ENCODE measurements around the gene ZNF549. TPM values are rescaled to one million over a fixed set of nuclear protein-coding genes. Genes with fewer than 3 reads are reported as not detected.
"Not testable (repeated sequence)": the region's sequence is repeated elsewhere in the genome, so short reads cannot be mapped to it uniquely, and the experiment has no call there.

Gene ZNF549
- total RNA-seq, 2 donors from 2014 or later: 5.7 to 8.3 TPM

GRCh38 chr19:57511484-57511883 is 15.7 kb upstream of the ZNF549 start:
- ATAC-seq (ENCODE audit: insufficient number of reproducible peaks, low FRiP score, low read depth): no peak

DNA sequence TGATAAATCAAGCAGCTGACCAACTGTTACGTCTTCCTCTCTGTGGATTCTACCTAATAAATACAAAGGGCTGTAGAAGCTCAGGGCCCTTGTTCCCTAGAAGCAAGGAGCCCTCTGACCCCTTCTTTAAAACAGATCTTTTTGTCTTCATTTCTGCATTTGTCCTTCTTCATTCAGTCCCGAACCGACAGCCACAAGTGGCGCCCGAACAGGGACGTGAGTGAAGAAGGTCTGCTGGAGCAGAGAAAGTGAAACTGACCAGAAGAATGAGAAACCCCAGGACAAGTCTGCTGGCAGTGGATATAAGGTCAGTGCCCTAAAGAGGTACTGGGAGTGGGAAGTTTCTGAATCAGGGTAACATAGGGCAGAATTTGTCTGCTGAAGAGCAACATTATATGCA is 14.3 kb upstream of the ZNF549 start:
- H3K27ac ChIP-seq: no peak overlapping the region
- H3K36me3 ChIP-seq: peaks cover 23% of the 10 kb centered on the region
- ATAC-seq (ENCODE audit: insufficient number of reproducible peaks, low FRiP score, low read depth) (no peak), DNase-seq (ENCODE audit: low spot score) (no peak)
- TF ChIP-seq CTCF (IDR thresholded peaks at IDR 0.05): no peak
- H3K4me3 ChIP-seq: no peak overlapping the region
- H3K27me3 ChIP-seq (replicated peaks; ENCODE audit: insufficient read depth): no peaks in the 10 kb centered on the region
- H3K9me3 ChIP-seq: peaks cover 57% of the 10 kb centered on the region
- no peaks in the 10 kb centered on the region for H3K4me1 ChIP-seq (ENCODE audit: control insufficient read depth in 1 of 2, low read depth in 2 of 2)

More at GRCh38 chr19:57511484-57511883, 15.7 kb upstream of the ZNF549 start:
- no peaks in the 10 kb centered on the region for H3K4me1 ChIP-seq (ENCODE audit: control insufficient read depth in 1 of 2, low read depth in 2 of 2)
- no peak for DNase-seq (ENCODE audit: low spot score)
- peaks cover 60% of the 10 kb centered on the region for H3K9me3 ChIP-seq
- peaks cover 32% of the 10 kb centered on the region for H3K36me3 ChIP-seq
- H3K27ac ChIP-seq: no peak overlapping the region
- H3K27me3 ChIP-seq (replicated peaks; ENCODE audit: insufficient read depth): no peaks in the 10 kb centered on the region
- no peak overlapping the region for H3K4me3 ChIP-seq
- no peak for TF ChIP-seq CTCF (IDR thresholded peaks at IDR 0.05)

DNA sequence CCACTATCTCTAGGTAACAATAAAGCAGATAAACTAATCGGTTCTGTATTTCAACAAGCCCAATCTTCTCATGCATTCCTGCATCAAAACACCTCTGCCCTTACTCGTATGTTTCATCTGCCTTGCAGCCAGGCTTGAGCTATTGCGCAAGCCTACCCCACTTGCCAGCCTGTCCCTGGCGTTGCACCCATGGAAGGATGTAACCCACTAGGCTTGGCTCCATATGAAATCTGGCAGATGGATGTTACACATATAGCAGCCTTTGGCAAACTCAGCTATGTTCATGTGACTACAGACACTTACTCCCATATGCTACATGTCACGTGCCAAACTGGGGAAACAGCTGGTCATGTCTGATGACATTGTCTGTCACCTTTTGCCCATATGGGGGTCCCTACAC is 11.9 kb upstream of the ZNF549 start:
- H3K9me3 ChIP-seq: peaks cover 39% of the 10 kb centered on the region
- ATAC-seq (ENCODE audit: insufficient number of reproducible peaks, low FRiP score, low read depth): no peak

GRCh38 chr19:57518021-57518420 is 9.1 kb upstream of the ZNF549 start:
- H3K4me3 ChIP-seq; H3K4me1 ChIP-seq (ENCODE audit: control insufficient read depth in 1 of 2, low read depth in 2 of 2); DNase-seq (ENCODE audit: low spot score); H3K27me3 ChIP-seq (replicated peaks; ENCODE audit: insufficient read depth); H3K27ac ChIP-seq; ATAC-seq (ENCODE audit: insufficient number of reproducible peaks, low FRiP score, low read depth): not testable (repeated sequence)
- Histone ChIP-seq H3K9me3 (peaks cover 19% of the 10 kb centered on the region), H3K36me3 (peaks cover 23% of the 10 kb centered on the region)

More for the DNA sequence above, 11.9 kb upstream of the ZNF549 start:
- peaks cover 23% of the 10 kb centered on the region for H3K36me3 ChIP-seq
- TF ChIP-seq CTCF (IDR thresholded peaks at IDR 0.05): no peak
- DNase-seq (ENCODE audit: low spot score): no peak
- H3K4me1 ChIP-seq (ENCODE audit: control insufficient read depth in 1 of 2, low read depth in 2 of 2): no peaks in the 10 kb centered on the region
- no peaks in the 10 kb centered on the region for H3K27me3 ChIP-seq (replicated peaks; ENCODE audit: insufficient read depth)
- H3K4me3 ChIP-seq: no peak overlapping the region
- no peak overlapping the region for H3K27ac ChIP-seq

DNA sequence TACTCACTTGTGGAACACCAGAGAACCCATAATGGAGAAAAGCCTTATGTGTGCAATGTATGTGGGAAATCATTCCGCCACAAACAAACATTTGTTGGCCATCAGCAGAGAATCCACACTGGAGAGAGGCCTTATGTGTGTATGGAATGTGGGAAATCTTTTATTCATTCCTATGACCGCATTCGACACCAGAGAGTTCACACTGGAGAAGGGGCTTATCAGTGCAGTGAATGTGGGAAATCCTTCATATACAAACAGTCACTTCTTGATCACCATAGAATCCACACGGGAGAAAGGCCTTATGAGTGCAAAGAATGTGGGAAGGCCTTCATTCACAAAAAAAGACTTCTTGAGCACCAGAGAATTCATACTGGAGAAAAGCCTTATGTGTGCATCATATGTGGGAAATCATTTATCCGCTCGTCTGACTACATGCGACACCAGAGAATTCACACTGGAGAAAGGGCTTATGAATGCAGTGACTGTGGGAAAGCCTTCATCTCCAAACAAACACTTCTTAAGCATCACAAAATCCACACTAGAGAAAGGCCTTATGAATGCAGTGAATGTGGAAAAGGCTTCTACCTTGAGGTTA is 10.9 kb downstream of the ZNF549 start:
- peaks cover 100% of the 10 kb centered on the region for H3K9me3 ChIP-seq
- no peaks in the 10 kb centered on the region for H3K4me1 ChIP-seq (ENCODE audit: control insufficient read depth in 1 of 2, low read depth in 2 of 2)
- ATAC-seq (ENCODE audit: insufficient number of reproducible peaks, low FRiP score, low read depth) (no peak), DNase-seq (ENCODE audit: low spot score) (no peak)
- peaks cover 91% of the 10 kb centered on the region for H3K36me3 ChIP-seq
- no peak for TF ChIP-seq CTCF (IDR thresholded peaks at IDR 0.05)
- no peak overlapping the region for H3K27ac ChIP-seq
- no peaks in the 10 kb centered on the region for H3K27me3 ChIP-seq (replicated peaks; ENCODE audit: insufficient read depth)
- H3K4me3 ChIP-seq: peak overlapping the region; percentile 14

DNA sequence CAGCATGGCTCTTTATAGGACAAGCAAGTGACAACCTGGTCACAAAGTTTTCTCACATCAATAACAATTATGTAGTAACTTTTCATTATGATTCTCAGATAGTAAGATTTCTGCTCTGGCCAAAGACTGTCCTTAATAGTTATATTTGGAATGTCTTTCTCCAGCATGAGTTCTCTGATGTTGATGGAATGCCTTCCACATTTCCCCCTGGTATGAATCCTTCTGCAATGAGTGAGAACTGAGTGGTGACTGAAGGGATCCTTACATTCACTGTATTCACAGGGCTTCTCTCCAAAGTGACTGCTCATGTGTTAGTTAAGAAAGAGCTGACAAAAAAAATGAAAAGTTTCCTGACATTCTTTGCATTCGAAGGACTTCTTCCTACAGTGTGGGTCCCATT is 19.4 kb downstream of the ZNF549 start:
- Histone ChIP-seq H3K36me3 (peaks cover 93% of the 10 kb centered on the region), H3K27ac (no peak overlapping the region), H3K4me1 (ENCODE audit: control insufficient read depth in 1 of 2, low read depth in 2 of 2) (no peaks in the 10 kb centered on the region), H3K4me3 (no peak overlapping the region), H3K27me3 (replicated peaks; ENCODE audit: insufficient read depth) (no peaks in the 10 kb centered on the region), H3K9me3 (peaks cover 100% of the 10 kb centered on the region)
- DNase-seq (ENCODE audit: low spot score) (no peak), ATAC-seq (ENCODE audit: insufficient number of reproducible peaks, low FRiP score, low read depth) (no peak)
- no peak for TF ChIP-seq CTCF (IDR thresholded peaks at IDR 0.05)
